RWPE1 (cell line): ENCODE measurements around the gene LRP1B.

Experiments used
- CTCF ChIA-PET: fragments of 350-600 bp; sonication (Branson Sonifier 250); formaldehyde crosslinking; extraction: SDS; loops from one replicate; lab custom pipeline; 2021; lab: Yijun Ruan, JAX
- POLR2A ChIA-PET: fragments of 400-600 bp; formaldehyde crosslinking; extraction: SDS; loops from one replicate; lab custom pipeline; 2020; ENCODE audit warnings: antibody characterized with exemption; ENCODE audit not compliant: low non-redundant PET; lab: Yijun Ruan, JAX
- DNase-seq: peaks from one replicate; pipeline ENCODE4 v3.0.0; 2012; ENCODE audit warnings: low spot score
- H3K27ac ChIP-seq: fragments of 450-650 bp; 2 replicates; pipeline ENCODE4 v1.5.1; 2017
- TF ChIP-seq, protein P1 (sequence below): fragments of 450-650 bp; conservative IDR thresholded peaks from 2 replicates; pipeline ENCODE4 v1.5.1; 2017; ENCODE audit warnings: low read depth, mild to moderate bottlenecking

The LRP1B gene

DNA sequence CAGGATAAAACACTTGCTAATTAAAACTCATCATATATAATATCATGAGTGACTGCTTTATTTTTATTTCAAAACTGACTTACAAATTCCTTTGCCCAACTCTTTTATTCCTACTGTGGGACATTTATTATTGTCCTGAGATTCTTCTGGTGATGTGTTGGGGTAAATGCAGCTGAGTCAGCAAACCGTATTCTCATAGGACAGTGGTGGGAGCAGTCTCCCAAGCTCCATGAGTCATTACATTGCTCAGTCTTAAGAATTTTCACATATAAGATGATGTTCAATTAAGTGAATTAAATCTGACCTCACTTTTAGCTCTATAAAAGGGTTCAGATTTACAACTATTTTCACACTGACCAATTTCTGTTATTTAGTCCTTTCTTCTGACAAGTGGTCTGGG, 1530.7 kb downstream of the LRP1B start:
- DNase-seq = peak; percentile 13
- TF ChIP-seq, protein P1, sequence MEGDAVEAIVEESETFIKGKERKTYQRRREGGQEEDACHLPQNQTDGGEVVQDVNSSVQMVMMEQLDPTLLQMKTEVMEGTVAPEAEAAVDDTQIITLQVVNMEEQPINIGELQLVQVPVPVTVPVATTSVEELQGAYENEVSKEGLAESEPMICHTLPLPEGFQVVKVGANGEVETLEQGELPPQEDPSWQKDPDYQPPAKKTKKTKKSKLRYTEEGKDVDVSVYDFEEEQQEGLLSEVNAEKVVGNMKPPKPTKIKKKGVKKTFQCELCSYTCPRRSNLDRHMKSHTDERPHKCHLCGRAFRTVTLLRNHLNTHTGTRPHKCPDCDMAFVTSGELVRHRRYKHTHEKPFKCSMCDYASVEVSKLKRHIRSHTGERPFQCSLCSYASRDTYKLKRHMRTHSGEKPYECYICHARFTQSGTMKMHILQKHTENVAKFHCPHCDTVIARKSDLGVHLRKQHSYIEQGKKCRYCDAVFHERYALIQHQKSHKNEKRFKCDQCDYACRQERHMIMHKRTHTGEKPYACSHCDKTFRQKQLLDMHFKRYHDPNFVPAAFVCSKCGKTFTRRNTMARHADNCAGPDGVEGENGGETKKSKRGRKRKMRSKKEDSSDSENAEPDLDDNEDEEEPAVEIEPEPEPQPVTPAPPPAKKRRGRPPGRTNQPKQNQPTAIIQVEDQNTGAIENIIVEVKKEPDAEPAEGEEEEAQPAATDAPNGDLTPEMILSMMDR = no peak
- H3K27ac ChIP-seq = no peak overlapping the region
- CTCF ChIA-PET = no interaction called here
- POLR2A ChIA-PET = no interaction called here

DNA sequence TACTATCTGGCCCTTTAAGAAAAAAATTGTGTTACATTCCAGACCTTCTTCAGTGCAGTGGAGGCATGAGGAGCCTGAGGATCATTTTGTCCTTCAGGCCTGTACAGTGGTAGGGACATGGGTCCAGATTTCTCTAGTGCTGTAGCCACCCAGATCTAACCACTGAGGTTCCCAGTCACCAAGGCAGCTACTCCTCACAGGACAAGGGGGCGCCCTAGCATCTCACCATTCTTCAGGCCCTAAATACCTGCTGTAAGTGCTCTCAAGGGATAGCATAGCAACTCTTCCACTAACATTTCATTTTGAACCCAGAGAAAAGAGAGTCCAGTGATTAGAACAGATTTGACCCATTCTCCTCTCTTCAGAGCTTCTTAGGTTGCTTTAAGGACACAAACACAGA, 1533.0 kb downstream of the LRP1B start:
- DNase-seq = no peak
- ChIA-PET POLR2A (no interaction called here), CTCF (no interaction called here)
- no peak overlapping the region for H3K27ac ChIP-seq
- TF ChIP-seq, protein P1 = no peak

DNA sequence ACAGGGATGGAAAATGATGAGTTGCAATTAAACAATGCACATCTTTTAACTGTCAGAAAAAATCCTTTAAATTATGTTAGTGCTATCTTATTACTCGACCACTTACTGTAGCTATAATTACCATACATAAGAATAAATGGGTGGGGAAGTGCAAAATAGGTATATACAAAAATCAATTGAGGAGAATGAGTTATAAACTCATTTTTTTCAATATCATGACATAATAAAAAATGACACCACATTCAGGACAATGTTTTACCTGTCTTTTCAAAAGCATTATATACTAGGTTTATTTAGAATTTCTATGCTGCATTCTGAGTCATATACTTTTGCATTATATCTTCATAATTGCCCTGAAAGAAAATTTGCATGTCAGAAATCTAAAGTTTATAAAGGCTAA, 1533.6 kb downstream of the LRP1B start:
- H3K27ac ChIP-seq = no peak overlapping the region
- DNase-seq = no peak
- CTCF ChIA-PET = no interaction called here
- TF ChIP-seq, protein P1 = no peak
- POLR2A ChIA-PET = no interaction called here

DNA sequence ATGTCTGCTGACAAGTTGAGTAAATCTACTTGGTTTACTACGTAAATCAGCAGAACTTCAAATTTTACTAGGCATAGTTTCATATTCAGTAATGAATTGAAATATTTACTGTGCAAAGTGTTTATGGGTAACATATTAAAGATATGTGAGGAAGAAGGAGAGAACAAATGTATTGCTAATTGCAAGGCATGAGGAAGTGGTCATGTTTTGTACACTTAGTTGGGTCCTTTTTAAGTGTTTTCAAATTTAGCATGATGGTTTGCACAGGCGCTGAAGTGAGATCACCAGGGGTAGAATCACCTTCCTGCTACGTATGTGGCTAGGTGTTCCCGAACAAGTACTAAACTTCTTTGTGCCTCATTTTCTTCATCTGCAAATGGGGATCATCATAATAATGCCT, 1534.4 kb downstream of the LRP1B start:
- POLR2A ChIA-PET = no interaction called here
- H3K27ac ChIP-seq = no peak overlapping the region
- CTCF ChIA-PET = no interaction called here
- TF ChIP-seq, protein P1 = no peak
- DNase-seq = no peak

DNA sequence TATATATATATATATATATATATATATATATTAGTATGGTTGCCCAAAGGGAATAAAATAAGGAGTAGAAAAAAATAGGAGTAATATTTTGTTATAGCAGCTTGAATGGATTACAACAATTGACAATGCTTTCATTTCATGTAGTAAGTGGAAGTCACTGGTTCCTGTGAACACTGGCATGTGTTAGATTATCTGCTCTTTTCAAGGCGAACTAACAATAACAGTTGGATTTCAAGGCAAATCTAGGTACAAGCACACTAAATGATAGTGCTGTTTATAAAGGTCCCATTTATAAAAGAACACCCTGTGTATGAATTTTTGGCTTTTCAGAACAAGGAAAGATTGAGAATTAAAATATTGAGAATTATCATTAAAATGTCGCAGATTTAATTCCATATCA, 1535.7 kb downstream of the LRP1B start:
- H3K27ac ChIP-seq = no peak overlapping the region
- no peak for DNase-seq
- ChIA-PET CTCF (interaction anchor here (0.6 kb wide), 1 partner anchor 516 kb away, joined by 3 read pairs; no protein-coding TSS in a partner anchor), POLR2A (no interaction called here)
- TF ChIP-seq, protein P1 = no peak

DNA sequence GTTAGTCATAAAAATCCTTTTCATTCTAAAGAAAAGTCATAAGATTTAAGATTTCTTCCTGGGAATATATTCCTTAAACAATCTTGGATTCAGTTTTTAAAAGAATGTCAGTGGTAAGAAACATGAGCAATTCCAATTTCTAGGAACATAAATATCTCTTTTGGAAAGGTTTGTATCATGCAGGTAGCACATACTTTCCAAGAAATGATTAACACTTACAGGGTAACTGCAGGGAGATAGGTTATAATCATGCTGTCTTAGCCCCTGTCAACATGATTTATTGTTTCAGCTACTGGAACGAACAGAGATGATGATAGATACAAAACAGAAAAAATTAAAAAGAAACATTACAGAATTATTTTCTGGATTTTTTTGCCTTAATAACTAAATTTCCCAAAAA, 1537.7 kb downstream of the LRP1B start:
- TF ChIP-seq, protein P1 = no peak
- POLR2A ChIA-PET = no interaction called here
- CTCF ChIA-PET = no interaction called here
- H3K27ac ChIP-seq = no peak overlapping the region
- DNase-seq = no peak

DNA sequence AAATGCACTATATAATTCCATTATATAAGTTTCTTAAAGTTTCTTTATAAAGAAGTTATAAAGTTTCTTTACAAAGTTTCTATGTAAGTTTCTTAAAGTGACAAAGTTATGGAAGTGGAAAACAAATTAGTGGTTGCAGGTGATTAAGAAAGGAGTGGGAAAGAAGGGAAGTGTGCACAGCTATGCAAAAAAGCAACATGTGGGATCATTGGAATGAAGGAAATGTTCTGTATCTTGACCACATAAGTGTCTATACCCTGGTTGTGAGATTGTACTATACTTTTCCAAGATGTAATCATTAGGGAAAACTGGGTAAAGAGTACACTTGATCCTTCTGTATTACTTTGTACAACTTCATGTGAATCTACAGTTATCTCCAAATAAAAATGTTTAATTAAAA, 1541.1 kb downstream of the LRP1B start:
- POLR2A ChIA-PET = no interaction called here
- CTCF ChIA-PET = no interaction called here
- TF ChIP-seq, protein P1 = no peak
- no peak for DNase-seq
- no peak overlapping the region for H3K27ac ChIP-seq
